Stimulated activated CD8-positive, alpha-beta memory T cell treated with anti-CD3 and anti-CD28 coated beads, Interleukin-4, amount 100 ng/mL, for 48 hours (primary cell): Measurements from ENCODE around the gene NANOS1.

Source experiments
- DNase-seq: peaks from one replicate; pipeline ENCODE4 v3.0.0-alpha.2; 2020

NANOS1 gene

GRCh38 chr10:119061926-119062325 is 32.4 kb downstream of the NANOS1 start:
- DNase-seq, result no peak

- DNase-seq, result no peak
Measured at GRCh38 chr10:119070395-119071165, 41.1 kb downstream of the NANOS1 start.

GRCh38 chr10:119073584-119073983 is 44.1 kb downstream of the NANOS1 start:
- DNase-seq, result no peak

GRCh38 chr10:119078422-119079179 is 49.1 kb downstream of the NANOS1 start:
- peak; percentile 15 for DNase-seq

- peak; percentile 80 for DNase-seq
Measured at GRCh38 chr10:119079599-119080520, 50.3 kb downstream of the NANOS1 start.

GRCh38 chr10:119080521-119081259 is 51.2 kb downstream of the NANOS1 start, which contains the start of gene EIF3A:
TSS of gene EIF3A (minus strand) at chr10:119080817. CDS start at chr10:119080676, 141 bp downstream.
- DNase-seq, result peak; percentile 94
